Panc1 (cell line): ENCODE results near the gene ARHGEF17.

ENCODE experiments used
- POLR2AphosphoS5 ChIP-seq: IDR thresholded peaks from 2 replicates; pipeline ENCODE4 v1.6.1; 2012; ENCODE audit warnings: mild to moderate bottlenecking, low read depth, low read length, moderate library complexity
- SIN3A ChIP-seq: IDR thresholded peaks from 2 replicates; pipeline ENCODE4 v1.6.1; 2012; ENCODE audit warnings: low read depth, mild to moderate bottlenecking, low read length, moderate library complexity, borderline replicate concordance; ENCODE audit not compliant: insufficient read depth
- TCF7L2 ChIP-seq: IDR thresholded peaks from 2 replicates; pipeline ENCODE4 v1.6.1; 2011; ENCODE audit warnings: mild to moderate bottlenecking, low read depth, low read length, inconsistent platforms
- TF ChIP-seq, protein P1 (sequence below), 2 experiments: IDR thresholded peaks; 2 replicates each; pipeline ENCODE4 v1.6.1; 2011 to 2012; ENCODE audit warnings: low read depth in 2 of 2, control low read depth in 1 of 2, low read length in 1 of 2, mild to moderate bottlenecking in 1 of 2, moderate library complexity in 1 of 2; ENCODE audit not compliant: insufficient read depth in 1 of 2
- TF ChIP-seq, protein P2 (sequence below): fragments of 450-650 bp; IDR thresholded peaks from 2 replicates; pipeline ENCODE4 v1.5.1; 2017; ENCODE audit warnings: mild to moderate bottlenecking

DNA sequence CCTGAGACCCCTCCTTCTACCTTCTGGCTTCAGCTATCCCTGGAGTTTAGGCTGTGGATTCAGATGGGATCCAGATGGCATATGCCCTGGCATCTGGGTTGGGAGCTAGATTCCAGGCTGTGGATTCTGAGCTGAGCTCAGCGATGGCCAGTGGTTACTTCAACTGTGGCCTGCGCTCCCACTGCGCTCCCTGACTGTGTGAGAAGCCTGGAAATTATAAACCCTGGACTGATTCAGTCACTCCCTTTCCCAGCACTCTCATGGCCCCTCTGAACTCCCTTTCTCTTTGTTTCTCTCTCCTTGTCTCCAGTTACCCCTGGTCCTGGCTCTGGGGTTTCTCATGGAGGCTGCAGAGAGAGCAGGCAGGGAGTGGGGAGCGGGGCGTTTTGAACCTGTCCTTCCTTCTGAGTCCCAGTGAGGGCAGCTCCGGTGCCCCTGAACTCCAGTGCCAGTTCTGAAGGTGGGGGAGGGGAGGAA lies 4.8 kb downstream of the ARHGEF17 start:
- TF ChIP-seq, protein P1, sequence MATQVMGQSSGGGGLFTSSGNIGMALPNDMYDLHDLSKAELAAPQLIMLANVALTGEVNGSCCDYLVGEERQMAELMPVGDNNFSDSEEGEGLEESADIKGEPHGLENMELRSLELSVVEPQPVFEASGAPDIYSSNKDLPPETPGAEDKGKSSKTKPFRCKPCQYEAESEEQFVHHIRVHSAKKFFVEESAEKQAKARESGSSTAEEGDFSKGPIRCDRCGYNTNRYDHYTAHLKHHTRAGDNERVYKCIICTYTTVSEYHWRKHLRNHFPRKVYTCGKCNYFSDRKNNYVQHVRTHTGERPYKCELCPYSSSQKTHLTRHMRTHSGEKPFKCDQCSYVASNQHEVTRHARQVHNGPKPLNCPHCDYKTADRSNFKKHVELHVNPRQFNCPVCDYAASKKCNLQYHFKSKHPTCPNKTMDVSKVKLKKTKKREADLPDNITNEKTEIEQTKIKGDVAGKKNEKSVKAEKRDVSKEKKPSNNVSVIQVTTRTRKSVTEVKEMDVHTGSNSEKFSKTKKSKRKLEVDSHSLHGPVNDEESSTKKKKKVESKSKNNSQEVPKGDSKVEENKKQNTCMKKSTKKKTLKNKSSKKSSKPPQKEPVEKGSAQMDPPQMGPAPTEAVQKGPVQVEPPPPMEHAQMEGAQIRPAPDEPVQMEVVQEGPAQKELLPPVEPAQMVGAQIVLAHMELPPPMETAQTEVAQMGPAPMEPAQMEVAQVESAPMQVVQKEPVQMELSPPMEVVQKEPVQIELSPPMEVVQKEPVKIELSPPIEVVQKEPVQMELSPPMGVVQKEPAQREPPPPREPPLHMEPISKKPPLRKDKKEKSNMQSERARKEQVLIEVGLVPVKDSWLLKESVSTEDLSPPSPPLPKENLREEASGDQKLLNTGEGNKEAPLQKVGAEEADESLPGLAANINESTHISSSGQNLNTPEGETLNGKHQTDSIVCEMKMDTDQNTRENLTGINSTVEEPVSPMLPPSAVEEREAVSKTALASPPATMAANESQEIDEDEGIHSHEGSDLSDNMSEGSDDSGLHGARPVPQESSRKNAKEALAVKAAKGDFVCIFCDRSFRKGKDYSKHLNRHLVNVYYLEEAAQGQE (IDR thresholded peaks at IDR 0.05; ENCODE audit: insufficient read depth in 1 of 2, low read depth in 2 of 2, low read length in 1 of 2): no peak
- TF ChIP-seq POLR2AphosphoS5: no peak
- TF ChIP-seq, protein P2, sequence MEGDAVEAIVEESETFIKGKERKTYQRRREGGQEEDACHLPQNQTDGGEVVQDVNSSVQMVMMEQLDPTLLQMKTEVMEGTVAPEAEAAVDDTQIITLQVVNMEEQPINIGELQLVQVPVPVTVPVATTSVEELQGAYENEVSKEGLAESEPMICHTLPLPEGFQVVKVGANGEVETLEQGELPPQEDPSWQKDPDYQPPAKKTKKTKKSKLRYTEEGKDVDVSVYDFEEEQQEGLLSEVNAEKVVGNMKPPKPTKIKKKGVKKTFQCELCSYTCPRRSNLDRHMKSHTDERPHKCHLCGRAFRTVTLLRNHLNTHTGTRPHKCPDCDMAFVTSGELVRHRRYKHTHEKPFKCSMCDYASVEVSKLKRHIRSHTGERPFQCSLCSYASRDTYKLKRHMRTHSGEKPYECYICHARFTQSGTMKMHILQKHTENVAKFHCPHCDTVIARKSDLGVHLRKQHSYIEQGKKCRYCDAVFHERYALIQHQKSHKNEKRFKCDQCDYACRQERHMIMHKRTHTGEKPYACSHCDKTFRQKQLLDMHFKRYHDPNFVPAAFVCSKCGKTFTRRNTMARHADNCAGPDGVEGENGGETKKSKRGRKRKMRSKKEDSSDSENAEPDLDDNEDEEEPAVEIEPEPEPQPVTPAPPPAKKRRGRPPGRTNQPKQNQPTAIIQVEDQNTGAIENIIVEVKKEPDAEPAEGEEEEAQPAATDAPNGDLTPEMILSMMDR: no peak
- TF ChIP-seq TCF7L2: no peak
- TF ChIP-seq SIN3A: no peak
